ENCODE measurements around the gene GPR152.
"Not testable (repeated sequence)": the region's sequence is repeated elsewhere in the genome, so short reads cannot be mapped to it uniquely, and the experiment has no call there.

GPR152 gene

DNA sequence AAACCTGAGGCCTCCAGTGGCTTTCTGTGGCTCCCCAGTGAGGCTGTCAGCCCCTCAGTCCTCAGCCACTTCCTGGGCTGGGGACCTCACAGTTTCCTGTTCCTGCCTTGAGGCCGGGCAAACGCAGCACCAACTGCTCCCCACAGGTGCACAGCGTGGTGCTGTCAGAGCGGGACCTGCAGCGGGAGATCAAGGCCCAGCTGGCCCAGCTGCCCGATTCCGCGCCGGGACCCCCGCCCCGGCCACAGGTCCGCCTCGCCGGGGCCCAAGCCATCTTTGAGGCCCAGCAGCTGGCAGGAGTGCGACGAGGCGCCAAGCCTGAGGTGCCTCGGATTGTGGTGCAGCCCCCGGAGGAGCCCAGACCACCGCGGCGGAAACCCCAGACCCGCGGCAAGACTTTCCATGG lies 43.3 kb downstream of the GPR152 start:
- no peak for DNase-seq (ENCODE audit: low spot score)

DNA sequence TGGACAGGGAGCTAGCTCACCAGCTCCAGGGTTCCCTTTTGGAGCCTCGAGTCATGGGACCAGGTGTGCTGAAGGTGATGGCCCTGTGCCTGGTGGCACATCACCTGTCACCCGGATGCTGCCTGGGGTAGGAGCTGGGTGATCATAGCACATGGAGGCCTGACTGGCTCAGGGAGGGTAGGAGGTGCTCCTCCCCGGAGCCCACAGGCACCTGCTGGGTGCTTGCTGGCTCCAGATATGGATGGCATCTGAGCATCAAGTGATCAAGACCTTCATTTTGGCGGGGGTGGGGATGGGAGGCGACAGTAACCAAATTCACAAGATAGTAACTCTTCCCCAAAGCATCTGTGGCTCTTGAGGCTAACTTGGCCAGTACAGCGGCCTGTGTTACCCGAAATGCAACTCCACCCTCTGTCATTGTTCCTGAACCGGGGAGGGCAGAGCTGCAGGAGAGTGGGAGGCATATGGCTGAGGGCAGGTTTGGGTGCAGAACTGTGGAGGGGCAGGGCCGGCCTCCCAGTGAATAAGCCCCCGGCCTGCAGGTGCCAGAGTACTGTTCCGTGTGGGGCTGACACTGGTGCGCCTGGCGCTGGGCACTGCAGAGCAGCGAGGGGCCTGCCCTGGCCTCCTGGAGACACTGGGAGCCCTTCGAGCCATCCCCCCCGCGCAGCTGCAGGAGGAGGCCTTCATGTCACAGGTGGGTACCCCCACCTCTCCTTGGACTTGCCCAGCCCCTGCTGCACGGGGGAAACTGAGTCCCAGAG lies 43.9 kb downstream of the GPR152 start:
- DNase-seq (ENCODE audit: low spot score): peak; percentile 69

DNA sequence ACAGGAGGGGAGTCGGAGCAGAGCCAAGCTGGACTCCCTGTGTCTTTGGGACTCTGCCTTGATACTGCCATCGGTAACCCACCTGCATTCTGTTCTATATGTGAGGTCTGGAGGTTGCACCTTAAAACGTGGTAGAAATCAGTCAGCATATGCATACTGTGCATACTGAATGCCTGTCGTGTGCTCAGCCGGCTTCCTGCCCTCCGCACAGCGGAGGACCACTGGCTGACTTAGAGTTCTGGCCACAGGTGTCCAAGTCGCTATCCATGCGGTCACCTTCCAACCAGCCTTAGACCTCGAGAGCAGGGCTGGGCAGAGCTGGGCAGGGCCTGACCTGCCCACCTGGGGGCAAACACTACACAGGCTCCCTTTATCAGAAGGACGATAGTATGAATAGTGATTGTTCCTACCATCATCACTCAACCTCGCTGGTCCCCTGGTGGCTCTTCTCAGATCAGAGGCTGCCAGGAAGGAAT lies 44.8 kb downstream of the GPR152 start:
- no peak for DNase-seq (ENCODE audit: low spot score)

DNA sequence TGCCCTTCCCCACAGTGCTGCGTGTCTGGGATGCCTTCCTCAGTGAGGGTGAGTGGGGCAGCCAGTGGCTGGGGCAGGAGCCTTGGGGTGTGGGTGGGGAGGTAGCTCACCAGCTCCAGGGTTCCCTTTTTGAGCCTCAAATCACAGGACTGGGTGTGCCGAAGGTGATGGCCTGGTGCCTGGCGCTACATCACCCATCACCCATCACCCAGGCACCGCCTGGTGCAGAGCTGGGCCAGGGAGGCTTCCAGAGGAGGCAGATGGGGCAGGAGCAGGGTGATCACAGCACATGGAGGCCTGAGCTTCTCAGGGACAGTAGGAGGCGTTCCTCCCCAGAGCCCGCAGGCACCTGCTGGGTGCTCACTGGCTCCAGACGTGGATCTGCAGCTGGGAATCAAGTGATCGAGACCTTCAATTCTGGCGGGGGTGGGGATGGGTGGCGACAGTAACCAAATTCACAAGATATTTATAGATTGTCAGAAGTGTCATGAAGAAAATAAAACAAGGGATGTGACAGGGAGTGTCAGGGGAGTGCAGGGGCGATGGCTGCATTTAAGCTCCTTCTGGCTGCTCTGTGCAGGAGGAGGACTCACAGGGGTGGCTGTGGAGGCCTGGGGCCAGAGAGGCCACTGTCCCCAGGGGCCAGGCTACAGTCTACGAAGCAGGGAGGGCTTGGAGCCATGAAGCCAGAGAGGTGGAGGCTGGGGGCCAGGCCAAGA lies 45.4 kb downstream of the GPR152 start:
- DNase-seq (ENCODE audit: low spot score): peak; percentile 94

DNA sequence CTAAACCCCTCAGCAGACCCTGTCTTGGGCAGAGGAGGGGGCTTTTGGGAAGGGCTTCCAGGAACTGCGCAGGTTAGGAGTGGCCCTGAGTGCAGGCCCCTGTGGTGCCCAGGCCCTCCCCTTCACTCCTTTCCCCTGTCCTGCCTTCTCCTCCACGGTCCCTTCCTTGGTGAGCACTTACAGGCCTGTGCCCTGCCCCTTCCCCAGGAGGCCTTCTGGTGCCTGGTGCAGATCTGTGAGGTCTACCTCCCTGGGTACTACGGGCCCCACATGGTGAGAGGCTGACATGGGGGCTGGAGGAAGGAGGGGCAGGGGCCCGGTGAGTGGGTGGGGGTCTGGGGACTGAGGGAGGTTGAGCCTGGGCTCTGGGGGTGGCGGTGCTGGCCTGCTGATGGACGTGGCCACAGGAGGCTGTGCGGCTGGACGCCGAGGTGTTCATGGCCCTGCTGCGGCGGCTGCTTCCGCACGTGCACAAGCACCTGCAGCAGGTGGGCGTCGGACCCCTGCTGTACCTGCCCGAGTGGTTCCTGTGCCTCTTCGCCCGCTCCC lies 46.0 kb downstream of the GPR152 start:
- DNase-seq (ENCODE audit: low spot score): no peak

DNA sequence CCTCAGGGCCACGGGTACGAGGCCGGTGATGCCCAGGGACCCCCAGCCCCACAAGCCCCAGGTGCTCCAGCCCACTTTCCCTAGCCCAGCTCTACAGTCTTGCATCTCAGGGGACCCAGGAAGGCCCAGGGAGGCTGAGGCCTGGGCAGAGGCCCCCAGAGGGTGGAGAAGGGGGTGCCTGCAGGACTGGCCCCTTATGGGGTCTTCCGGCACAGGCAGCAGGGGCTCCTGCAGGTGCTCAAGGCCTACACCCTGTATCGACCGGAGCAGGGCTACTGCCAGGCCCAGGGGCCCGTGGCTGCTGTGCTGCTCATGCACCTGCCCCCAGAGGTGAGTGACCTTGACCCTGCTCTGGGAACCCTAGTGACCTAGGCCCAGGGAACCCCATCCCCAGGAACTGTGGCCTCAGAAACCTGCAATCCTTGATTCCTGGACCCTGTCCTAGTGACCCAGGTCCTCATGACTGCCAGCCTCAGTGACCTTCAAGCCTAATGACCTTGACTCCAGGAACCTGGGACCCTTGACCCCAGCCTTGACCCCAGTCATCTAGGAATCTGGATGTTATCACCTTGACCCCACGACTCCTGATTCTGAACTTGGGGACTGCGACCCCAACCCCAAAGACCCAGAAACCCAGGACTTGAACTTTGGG lies 46.7 kb downstream of the GPR152 start:
- no peak for DNase-seq (ENCODE audit: low spot score)

DNA sequence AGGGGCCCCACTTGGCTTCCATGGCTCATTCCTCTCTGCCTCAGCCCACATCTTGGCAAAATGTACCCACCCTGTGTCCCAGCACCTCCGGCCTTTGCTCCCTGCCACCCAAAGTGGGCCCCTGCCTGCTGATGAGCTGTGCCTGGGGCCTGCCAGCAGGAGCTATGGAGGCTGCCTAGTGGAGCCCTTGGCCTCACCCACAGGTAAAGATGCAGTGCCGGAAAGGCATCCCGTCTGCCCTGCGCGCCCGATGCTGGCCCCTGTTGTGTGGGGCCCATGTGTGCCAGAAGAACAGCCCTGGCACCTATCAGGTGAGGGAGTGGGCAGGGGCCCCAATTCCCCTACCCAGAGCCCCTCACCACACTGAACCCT lies 47.3 kb downstream of the GPR152 start:
- no peak for DNase-seq (ENCODE audit: low spot score)

DNA sequence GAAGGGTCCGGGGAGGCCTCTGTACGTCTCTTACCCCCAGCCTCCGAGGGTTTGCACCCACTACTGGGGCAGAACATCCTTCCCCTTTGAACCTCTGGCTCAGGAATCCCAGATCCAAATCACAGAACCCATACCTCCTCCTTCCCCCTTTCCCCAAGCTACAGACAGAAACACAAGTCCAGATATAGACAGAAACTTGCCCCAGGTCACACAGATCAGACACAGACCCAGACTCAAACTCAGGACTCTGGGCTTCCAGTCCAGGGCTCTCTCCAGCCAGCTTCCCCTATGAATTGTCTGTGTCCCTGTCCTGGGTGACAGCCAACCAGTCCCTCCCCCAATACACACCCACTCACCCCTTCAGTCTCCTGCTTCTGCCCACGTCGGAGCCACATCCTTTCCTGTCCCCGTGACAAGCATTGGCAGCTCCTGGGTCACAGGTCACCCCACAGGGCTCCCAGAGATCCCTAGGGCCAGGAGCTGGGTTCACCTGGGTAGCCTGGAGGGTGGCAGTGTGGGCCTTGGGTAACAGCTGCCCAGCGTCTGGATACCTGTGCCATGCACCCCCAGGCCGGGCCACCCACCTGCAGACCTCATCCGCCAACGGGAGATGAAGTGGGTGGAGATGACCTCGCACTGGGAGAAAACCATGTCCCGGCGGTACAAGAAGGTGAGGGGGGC lies 47.9 kb downstream of the GPR152 start:
- peak; percentile 61 for DNase-seq (ENCODE audit: low spot score)

DNA sequence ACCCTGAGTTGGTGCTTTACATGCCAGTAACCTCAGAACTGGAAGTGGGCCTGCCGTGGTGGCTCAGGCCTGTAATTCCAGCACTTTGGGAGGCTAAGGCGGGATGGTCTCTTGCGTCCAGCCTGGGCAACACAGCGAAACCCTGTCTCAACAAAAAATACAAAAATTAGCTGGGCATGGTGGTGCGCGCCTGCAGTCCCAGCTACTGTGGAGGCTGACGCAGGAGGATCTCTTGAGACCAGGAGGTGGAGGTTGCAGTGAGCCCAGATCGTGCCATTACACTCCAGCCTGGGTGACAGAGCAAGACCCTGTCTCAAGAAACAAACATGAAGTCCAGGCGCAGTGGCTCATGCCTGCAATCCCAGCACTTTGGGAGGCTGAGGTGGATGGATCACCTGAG lies 49.4 kb downstream of the GPR152 start:
- DNase-seq (ENCODE audit: low spot score): not testable (repeated sequence)

DNA sequence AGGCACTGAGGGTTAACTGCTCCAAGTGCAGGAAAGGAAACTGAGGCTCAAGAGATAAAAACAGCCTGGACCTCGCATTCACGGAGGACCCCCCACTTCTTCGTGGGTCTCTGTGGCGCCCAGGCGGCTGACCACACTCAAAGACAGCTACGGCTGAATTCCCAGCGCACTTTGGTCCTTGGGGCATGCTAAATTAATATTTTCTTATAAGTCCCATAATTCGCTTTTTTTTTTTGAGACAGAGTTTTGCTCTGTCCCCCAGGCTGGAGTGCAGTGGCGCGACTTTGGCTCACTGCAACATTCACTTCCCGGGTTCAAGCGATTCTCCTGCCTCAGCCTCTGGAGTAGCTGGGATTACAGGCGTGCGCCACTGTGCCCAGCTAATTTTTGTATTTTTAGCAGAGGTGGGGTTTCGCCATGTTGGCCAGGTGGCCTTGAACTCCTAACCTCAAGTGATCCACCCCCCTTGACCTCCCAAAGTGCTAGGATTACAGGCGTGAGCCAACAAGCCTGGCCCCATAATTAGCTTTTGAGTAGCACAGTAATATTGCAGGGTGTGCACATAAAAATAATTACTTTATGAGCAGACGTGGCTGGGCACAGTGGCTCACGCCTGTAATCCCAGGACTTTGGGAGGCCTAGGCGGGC lies 50.2 kb downstream of the GPR152 start:
- DNase-seq (ENCODE audit: low spot score): not testable (repeated sequence)

DNA sequence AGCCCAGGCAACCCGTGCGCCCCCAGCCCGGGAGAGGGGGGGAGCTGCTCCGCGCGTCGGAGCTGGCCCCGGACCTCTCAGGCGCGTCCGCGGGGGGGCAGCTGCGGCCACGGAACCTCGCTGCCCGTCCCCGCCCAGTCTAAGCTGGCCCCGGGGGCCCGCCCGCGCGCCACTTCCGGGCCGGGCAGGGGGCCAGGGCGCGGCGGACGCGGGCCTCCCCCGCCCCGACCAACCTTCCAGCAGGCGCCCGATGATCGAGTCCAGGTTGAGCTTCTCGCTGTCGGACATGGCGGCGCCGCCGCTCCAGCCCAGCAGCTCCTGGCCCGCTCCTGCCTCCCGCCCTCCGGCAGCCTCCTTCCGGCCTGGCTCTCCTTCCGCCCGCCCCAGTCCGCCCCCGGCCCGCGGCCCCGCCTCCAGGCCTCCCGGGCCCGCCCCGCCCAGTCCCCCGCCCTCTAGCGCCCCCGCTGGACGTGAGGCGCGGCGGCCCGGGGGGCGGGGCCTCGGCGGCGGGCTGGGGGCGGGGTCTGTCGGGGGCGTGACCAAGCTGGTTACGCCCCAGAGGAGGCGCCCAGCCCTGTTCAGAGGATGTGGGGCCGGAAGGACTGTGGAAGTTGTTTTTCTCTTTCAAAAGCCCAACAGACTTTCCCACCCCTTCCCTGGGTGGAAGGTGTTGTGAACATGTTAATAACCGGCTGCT lies 50.9 kb downstream of the GPR152 start, which contains the start of gene PPP1CA:
Gene PPP1CA, minus strand, starts transcription at position 364 of the 697 bp plus-strand sequence. Its CDS starts 76 bp downstream, at position 288.
- DNase-seq (ENCODE audit: low spot score): peak; percentile 100
